Lung (tissue), 12 donors: ENCODE measurements around the gene FIZ1. TPM values are rescaled to one million over a fixed set of nuclear protein-coding genes. Genes with fewer than 3 reads are reported as not detected.

Experiments
- ATAC-seq: fragments of 200-7000 bp; cut with Tn5 transposase; one replicate; pipeline ENCODE4 v1.9.1; 2020; ENCODE audit warnings: moderate number of reproducible peaks; ENCODE audit not compliant: insufficient read depth, low FRiP score
- DNase-seq, 3 donors: peaks; one replicate each; pipeline ENCODE4 v3.0.0-alpha.2; 2013 to 2017
- H3K27ac ChIP-seq, 2 donors: one replicate each; pipeline ENCODE4 v1.5.1; 2013; ENCODE audit warnings: mild to moderate bottlenecking in 2 of 2, moderate library complexity in 2 of 2, control low read depth in 1 of 2, inconsistent platforms in 1 of 2, low read depth in 1 of 2, low read length in 1 of 2
- H3K27me3 ChIP-seq, 3 donors: one replicate each; pipeline ENCODE4 v1.5.1; 2013; ENCODE audit warnings: low read length in 2 of 3; ENCODE audit not compliant: control insufficient read depth in 3 of 3, insufficient read depth in 3 of 3
- H3K36me3 ChIP-seq, 4 donors: one replicate each; pipeline ENCODE4 v1.5.1; 2013; ENCODE audit warnings: low read length in 4 of 4, mild to moderate bottlenecking in 1 of 4, moderate library complexity in 1 of 4; ENCODE audit not compliant: control insufficient read depth in 4 of 4, insufficient read depth in 4 of 4
- H3K4me1 ChIP-seq, 5 donors: one replicate each; pipeline ENCODE4 v1.5.1; 2013; ENCODE audit warnings: low read length in 5 of 5, mild to moderate bottlenecking in 2 of 5, moderate library complexity in 1 of 5; ENCODE audit not compliant: control insufficient read depth in 5 of 5, insufficient read depth in 5 of 5
- H3K4me3 ChIP-seq: one replicate; pipeline ENCODE4 v1.5.1; 2013; ENCODE audit warnings: mild to moderate bottlenecking, control low read depth, moderate library complexity
- H3K9ac ChIP-seq, 2 donors: one replicate each; pipeline ENCODE4 v1.5.1; 2013; ENCODE audit warnings: low read length in 2 of 2, control low read depth in 1 of 2; ENCODE audit not compliant: insufficient read depth in 1 of 2
- H3K9me3 ChIP-seq, 4 donors: one replicate each; pipeline ENCODE4 v1.5.1; 2013; ENCODE audit warnings: low read length in 3 of 4, mild to moderate bottlenecking in 1 of 4, moderate library complexity in 1 of 4; ENCODE audit not compliant: control insufficient read depth in 4 of 4, insufficient read depth in 3 of 4
- CTCF ChIP-seq: IDR thresholded peaks from 2 replicates; pipeline ENCODE4 v1.5.1; 2012; ENCODE audit warnings: mild to moderate bottlenecking; ENCODE audit errors: control extremely low read depth, extremely low read depth
- WGBS, 2 donors: extraction: QIAGEN DNeasy Blood & Tissue Kit; methylation state at CpG; one replicate each; pipeline ENCODE4 v1.1.7; 2013; 5-methylcytosine and 5-hydroxymethylcytosine counted together
- polyA plus RNA-seq, 2 donors: library from polyadenylated mRNA; stranded (reverse); fragments of 200-250 nt; gene quantifications; one replicate each; pipeline ENCODE4 v1.2.1, GENCODE V29; 2013
- total RNA-seq, 2 donors: library from RNA; depleted of rRNA in 1 of 2; stranded (reverse); fragments of >200 nt in 1 of 2; gene quantifications; one replicate each; pipeline ENCODE4 v1.2.1, GENCODE V29; 2014 to 2021
- donor health status: control.
- donor health status: control.
- donor health status: Bipolar disorder and iron deficiency.
- donor health status: healthy.
- donor health status: DM: yes; HTN: yes; CAD: no.

Gene FIZ1
- total and polyA plus RNA-seq, 4 donors, result 5.6 to 17.6 (median 9.9) TPM

DNA sequence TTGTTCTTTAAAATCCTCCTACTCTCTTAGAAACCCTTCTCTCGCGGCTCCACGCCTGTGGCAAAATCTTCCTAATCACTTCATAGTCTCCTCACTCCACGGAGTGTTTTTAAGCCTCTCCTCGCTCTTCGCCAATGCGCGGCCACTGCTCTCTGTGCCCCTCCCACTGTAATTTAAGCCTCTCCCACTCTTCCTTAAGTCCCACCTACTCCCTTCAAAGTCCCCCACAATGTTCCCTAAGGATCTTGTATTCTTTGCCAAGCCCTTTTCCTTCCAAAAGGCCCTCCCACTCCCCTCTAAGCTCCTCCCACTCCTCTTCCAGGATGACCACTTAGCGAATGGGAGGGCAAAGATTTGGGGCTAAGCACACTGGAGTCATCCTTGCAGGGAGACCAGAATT lies 1.3 kb downstream of the FIZ1 start:
- Histone ChIP-seq H3K4me1 (peaks cover 0 to 8% (median 0%) of the 10 kb centered on the region in 5 donors), H3K9ac (no peak overlapping the region), H3K27me3 (no peaks in the 10 kb centered on the region), H3K9me3 (no peaks in the 10 kb centered on the region), H3K4me3 (no peak overlapping the region), H3K36me3 (peaks cover 5 to 30% (median 21%) of the 10 kb centered on the region in 4 donors), H3K27ac (no peak overlapping the region)
- ATAC-seq (no peak), DNase-seq (no peak)
- 93 to 96% methylated on average over 9 of the region's 9 CpGs for WGBS, 2 donors
- no peak for TF ChIP-seq CTCF

- DNase-seq (no peak), ATAC-seq (no peak)
- Histone ChIP-seq H3K27me3 (no peaks in the 10 kb centered on the region), H3K27ac (no peak overlapping the region), H3K4me1 (peaks cover 0 to 8% (median 0%) of the 10 kb centered on the region in 5 donors), H3K36me3 (peaks cover 5 to 31% (median 21%) of the 10 kb centered on the region in 4 donors), H3K4me3 (no peak overlapping the region), H3K9me3 (no peaks in the 10 kb centered on the region), H3K9ac (no peak overlapping the region)
- 95 to 97% methylated on average over 30 of the region's 30 CpGs for WGBS, 2 donors
- no peak for TF ChIP-seq CTCF
These were observed 1.8 kb downstream of the FIZ1 start for GRCh38 chr19:55597501-55597921.

DNA sequence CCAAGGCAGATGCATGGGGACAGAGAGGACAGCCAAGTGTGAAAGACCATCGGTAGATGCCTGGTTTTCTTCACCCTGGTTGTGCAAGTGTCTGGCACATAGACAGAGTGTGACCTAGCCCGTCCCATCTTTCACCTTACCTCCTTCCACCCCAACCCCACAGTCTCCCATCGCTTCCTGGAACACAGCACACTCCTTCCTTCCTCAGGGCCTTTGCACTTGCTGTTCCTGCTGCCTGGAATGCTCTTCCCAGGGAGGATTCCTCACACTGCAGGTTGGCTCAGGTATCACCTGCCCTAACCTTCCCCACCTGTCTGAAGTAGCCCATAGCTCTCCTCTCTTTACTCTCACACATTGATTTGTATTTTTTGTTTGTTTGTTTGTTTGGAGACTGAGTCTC lies 3.0 kb downstream of the FIZ1 start:
- Histone ChIP-seq H3K4me3 (no peak overlapping the region), H3K36me3 (peaks cover 5 to 33% (median 22%) of the 10 kb centered on the region in 4 donors), H3K9ac (no peak overlapping the region), H3K27me3 (no peaks in the 10 kb centered on the region), H3K27ac (no peak overlapping the region), H3K4me1 (peaks cover 0 to 8% (median 0%) of the 10 kb centered on the region in 5 donors), H3K9me3 (no peaks in the 10 kb centered on the region)
- DNase-seq, result no peak
- ATAC-seq, result no peak
- WGBS, 2 donors, result 93 to 100% methylated on average over 3 of the region's 3 CpGs
- no peak for TF ChIP-seq CTCF

- H3K27me3 ChIP-seq, result no peaks in the 10 kb centered on the region
- no peak for ATAC-seq
- no peaks in the 10 kb centered on the region for H3K9me3 ChIP-seq
- H3K36me3 ChIP-seq, result peaks cover 5 to 33% (median 23%) of the 10 kb centered on the region in 4 donors
- WGBS, 2 donors, result 95% methylated on average over 4 of the region's 4 CpGs
- TF ChIP-seq CTCF, result no peak
- no peak overlapping the region for H3K9ac ChIP-seq
- no peak overlapping the region for H3K4me3 ChIP-seq
- DNase-seq, result no peak
- peaks cover 0 to 4% (median 0%) of the 10 kb centered on the region in 5 donors for H3K4me1 ChIP-seq
- H3K27ac ChIP-seq, result no peak overlapping the region
These were observed 4.2 kb downstream of the FIZ1 start for GRCh38 chr19:55594996-55595545.
